ENCODE measurements around the gene WIPI1. TPM values are rescaled to one million over a fixed set of nuclear protein-coding genes. Genes with fewer than 3 reads are reported as not detected.

WIPI1 gene
- 10.7 TPM for polyA plus RNA-seq (2013, experiment 1 of 2)
- 11.0 TPM for polyA plus RNA-seq (2013, experiment 2 of 2)

GRCh38 chr17:68457168-68457538, at the start of gene WIPI1:
WIPI1 (minus strand) TSS chr17:68457496; CDS start chr17:68457421, 75 bp downstream.
- no peak within 1 kb of the TSS for H2BK5ac ChIP-seq (ENCODE audit: low read length)
- no peak within 1 kb of the TSS for H2BK120ac ChIP-seq (ENCODE audit: low read depth, low read length)
- no peak within 1 kb of the TSS for H3K23ac ChIP-seq (ENCODE audit: low read length)
- WGBS (ENCODE audit: extremely low coverage, insufficient coverage, low lambda C conversion rate): no CpG with 5 or more reads among the region's 39 CpGs
- H3K18ac ChIP-seq (ENCODE audit: low read length): peak within 1 kb of the TSS; percentile 8
- no peak within 1 kb of the TSS for H4K5ac ChIP-seq (ENCODE audit: low read length)
- H4K8ac ChIP-seq (ENCODE audit: low read depth, low read length): no peak within 1 kb of the TSS
- H3K27ac ChIP-seq (ENCODE audit: low read depth, low read length): no peak within 1 kb of the TSS
- H3K79me2 ChIP-seq (ENCODE audit: control insufficient read depth, insufficient read depth, low read length): no peaks in the 10 kb centered on the region
- no peaks in the 10 kb centered on the region for H3K79me1 ChIP-seq (ENCODE audit: low read length)
- DNase-seq: no peak
- no peak within 1 kb of the TSS for H2BK15ac ChIP-seq (replicated peaks; ENCODE audit: low read depth)
- no peak within 1 kb of the TSS for H2AK5ac ChIP-seq (ENCODE audit: low read length)
- H3K9ac ChIP-seq (ENCODE audit: low read length): peak within 1 kb of the TSS; percentile 76
- no peaks in the 10 kb centered on the region for H3K27me3 ChIP-seq (ENCODE audit: insufficient read depth, low read length, poor library complexity)
- H3K4me2 ChIP-seq (ENCODE audit: low read length): peak within 1 kb of the TSS; percentile 84
- H3K4ac ChIP-seq (ENCODE audit: low read depth, low read length): no peak within 1 kb of the TSS
- no peaks in the 10 kb centered on the region for H3K36me3 ChIP-seq (ENCODE audit: control insufficient read depth, insufficient read depth, low read length)
- H3K56ac ChIP-seq (ENCODE audit: low read length): peak within 1 kb of the TSS; percentile 88
- H3K4me1 ChIP-seq (ENCODE audit: control insufficient read depth, low read depth, low read length): peaks cover 3% of the 10 kb centered on the region
- H3K4me3 ChIP-seq (ENCODE audit: low read length): peak within 1 kb of the TSS; percentile 44

GRCh38 chr17:68505951-68506350, 48.7 kb upstream of the WIPI1 start:
- Histone ChIP-seq H4K8ac (ENCODE audit: low read depth, low read length) (no peak overlapping the region), H2BK5ac (ENCODE audit: low read length) (no peak overlapping the region), H3K4me1 (ENCODE audit: control insufficient read depth, low read depth, low read length) (no peaks in the 10 kb centered on the region), H3K4me2 (ENCODE audit: low read length) (no peak overlapping the region), H2AK5ac (ENCODE audit: low read length) (no peak overlapping the region), H3K9ac (ENCODE audit: low read length) (no peak overlapping the region), H2BK120ac (ENCODE audit: low read depth, low read length) (no peak overlapping the region), H3K56ac (ENCODE audit: low read length) (no peak overlapping the region), H3K27ac (ENCODE audit: low read depth, low read length) (no peak overlapping the region), H3K4me3 (ENCODE audit: low read length) (no peak overlapping the region), H3K27me3 (ENCODE audit: insufficient read depth, low read length, poor library complexity) (no peaks in the 10 kb centered on the region), H4K5ac (ENCODE audit: low read length) (no peak overlapping the region), H3K79me2 (ENCODE audit: control insufficient read depth, insufficient read depth, low read length) (no peaks in the 10 kb centered on the region), H3K36me3 (ENCODE audit: control insufficient read depth, insufficient read depth, low read length) (no peaks in the 10 kb centered on the region), H2BK15ac (replicated peaks; ENCODE audit: low read depth) (no peak overlapping the region), H3K23ac (ENCODE audit: low read length) (no peak overlapping the region), H3K18ac (ENCODE audit: low read length) (no peak overlapping the region), H3K4ac (ENCODE audit: low read depth, low read length) (no peak overlapping the region), H3K79me1 (ENCODE audit: low read length) (no peaks in the 10 kb centered on the region)
- no CpG with 5 or more reads among the region's 1 CpG for WGBS (ENCODE audit: extremely low coverage, insufficient coverage, low lambda C conversion rate)
- DNase-seq: no peak

- Histone ChIP-seq H2BK15ac (replicated peaks; ENCODE audit: low read depth) (no peak overlapping the region), H2BK5ac (ENCODE audit: low read length) (no peak overlapping the region), H4K5ac (ENCODE audit: low read length) (no peak overlapping the region), H3K79me2 (ENCODE audit: control insufficient read depth, insufficient read depth, low read length) (no peaks in the 10 kb centered on the region), H2AK5ac (ENCODE audit: low read length) (no peak overlapping the region), H3K4me1 (ENCODE audit: control insufficient read depth, low read depth, low read length) (no peaks in the 10 kb centered on the region), H3K4me2 (ENCODE audit: low read length) (no peak overlapping the region), H3K23ac (ENCODE audit: low read length) (no peak overlapping the region), H4K8ac (ENCODE audit: low read depth, low read length) (no peak overlapping the region), H3K18ac (ENCODE audit: low read length) (no peak overlapping the region), H3K79me1 (ENCODE audit: low read length) (no peaks in the 10 kb centered on the region), H3K4me3 (ENCODE audit: low read length) (no peak overlapping the region), H2BK120ac (ENCODE audit: low read depth, low read length) (no peak overlapping the region), H3K9ac (ENCODE audit: low read length) (no peak overlapping the region), H3K27me3 (ENCODE audit: insufficient read depth, low read length, poor library complexity) (no peaks in the 10 kb centered on the region), H3K36me3 (ENCODE audit: control insufficient read depth, insufficient read depth, low read length) (no peaks in the 10 kb centered on the region), H3K27ac (ENCODE audit: low read depth, low read length) (no peak overlapping the region), H3K4ac (ENCODE audit: low read depth, low read length) (no peak overlapping the region), H3K56ac (ENCODE audit: low read length) (no peak overlapping the region)
- WGBS (ENCODE audit: extremely low coverage, insufficient coverage, low lambda C conversion rate): no CpG with 5 or more reads among the region's 3 CpGs
- DNase-seq: no peak
Observed at GRCh38 chr17:68501074-68501473, 43.8 kb upstream of the WIPI1 start.

- no peak for DNase-seq
- Histone ChIP-seq H3K23ac (ENCODE audit: low read length) (no peak overlapping the region), H3K27ac (ENCODE audit: low read depth, low read length) (no peak overlapping the region), H3K56ac (ENCODE audit: low read length) (no peak overlapping the region), H2AK5ac (ENCODE audit: low read length) (no peak overlapping the region), H3K4me1 (ENCODE audit: control insufficient read depth, low read depth, low read length) (no peaks in the 10 kb centered on the region), H3K9ac (ENCODE audit: low read length) (no peak overlapping the region), H3K18ac (ENCODE audit: low read length) (no peak overlapping the region), H3K79me2 (ENCODE audit: control insufficient read depth, insufficient read depth, low read length) (no peaks in the 10 kb centered on the region), H3K27me3 (ENCODE audit: insufficient read depth, low read length, poor library complexity) (no peaks in the 10 kb centered on the region), H3K79me1 (ENCODE audit: low read length) (no peaks in the 10 kb centered on the region), H3K36me3 (ENCODE audit: control insufficient read depth, insufficient read depth, low read length) (no peaks in the 10 kb centered on the region), H4K5ac (ENCODE audit: low read length) (no peak overlapping the region), H2BK5ac (ENCODE audit: low read length) (no peak overlapping the region), H4K8ac (ENCODE audit: low read depth, low read length) (no peak overlapping the region), H3K4me3 (ENCODE audit: low read length) (no peak overlapping the region), H2BK120ac (ENCODE audit: low read depth, low read length) (no peak overlapping the region), H3K4me2 (ENCODE audit: low read length) (no peak overlapping the region), H2BK15ac (replicated peaks; ENCODE audit: low read depth) (no peak overlapping the region), H3K4ac (ENCODE audit: low read depth, low read length) (no peak overlapping the region)
- no CpG with 5 or more reads among the region's 5 CpGs for WGBS (ENCODE audit: extremely low coverage, insufficient coverage, low lambda C conversion rate)
Observed at GRCh38 chr17:68499587-68499986, 42.3 kb upstream of the WIPI1 start.

- Histone ChIP-seq H3K4ac (ENCODE audit: low read depth, low read length) (no peak overlapping the region), H3K18ac (ENCODE audit: low read length) (no peak overlapping the region), H2BK120ac (ENCODE audit: low read depth, low read length) (no peak overlapping the region), H2AK5ac (ENCODE audit: low read length) (no peak overlapping the region), H3K79me2 (ENCODE audit: control insufficient read depth, insufficient read depth, low read length) (no peaks in the 10 kb centered on the region), H3K79me1 (ENCODE audit: low read length) (no peaks in the 10 kb centered on the region), H3K27ac (ENCODE audit: low read depth, low read length) (no peak overlapping the region), H3K27me3 (ENCODE audit: insufficient read depth, low read length, poor library complexity) (no peaks in the 10 kb centered on the region), H3K36me3 (ENCODE audit: control insufficient read depth, insufficient read depth, low read length) (no peaks in the 10 kb centered on the region), H3K4me3 (ENCODE audit: low read length) (no peak overlapping the region), H3K56ac (ENCODE audit: low read length) (no peak overlapping the region), H3K4me1 (ENCODE audit: control insufficient read depth, low read depth, low read length) (no peaks in the 10 kb centered on the region), H2BK15ac (replicated peaks; ENCODE audit: low read depth) (no peak overlapping the region), H3K4me2 (ENCODE audit: low read length) (no peak overlapping the region), H4K8ac (ENCODE audit: low read depth, low read length) (no peak overlapping the region), H3K23ac (ENCODE audit: low read length) (no peak overlapping the region), H3K9ac (ENCODE audit: low read length) (no peak overlapping the region), H2BK5ac (ENCODE audit: low read length) (no peak overlapping the region), H4K5ac (ENCODE audit: low read length) (no peak overlapping the region)
- no peak for DNase-seq
- WGBS (ENCODE audit: extremely low coverage, insufficient coverage, low lambda C conversion rate): no CpG with 5 or more reads among the region's 7 CpGs
Observed at GRCh38 chr17:68498479-68499326, 41.4 kb upstream of the WIPI1 start.
